SK-N-SH treated with all-trans-retinoic acid at 6 μM for 48 hours (cell line): Measurements from ENCODE around the gene PTRHD1.
A peak's percentile ranks its signal among the peaks of the same experiment; 100 is the strongest.

ENCODE experiments used
- ATAC-seq: fragments of 200-7000 bp; cut with Tn5 transposase; 3 replicates; pipeline ENCODE4 v1.9.1; 2020; ENCODE audit warnings: mild to moderate bottlenecking, moderate library complexity
- ARNTL ChIP-seq: fragments of 450-650 bp; formaldehyde crosslinking; IDR thresholded peaks from 2 replicates; pipeline ENCODE4 v1.5.0; 2020; ENCODE audit warnings: low read depth, mild to moderate bottlenecking, moderate library complexity, borderline replicate concordance
- BACH2 ChIP-seq: fragments of 250-450 bp; sonication (Bioruptor Pico); IDR thresholded peaks from 2 replicates; pipeline ENCODE4 v1.9.0; 2021; ENCODE audit warnings: mild to moderate bottlenecking, borderline replicate concordance
- CREB5 ChIP-seq: fragments of 250-450 bp; sonication (Bioruptor Pico); IDR thresholded peaks from 2 replicates; pipeline ENCODE4 v1.5.1; 2020; ENCODE audit warnings: low read depth, mild to moderate bottlenecking, moderate library complexity
- CSDC2 ChIP-seq: fragments of 250-450 bp; sonication (Bioruptor Pico); IDR thresholded peaks from 2 replicates; pipeline ENCODE4 v1.5.0; 2020; ENCODE audit warnings: mild to moderate bottlenecking, moderate library complexity
- CSRNP3 ChIP-seq: fragments of 250-450 bp; sonication (Bioruptor Pico); IDR thresholded peaks from 2 replicates; pipeline ENCODE4 v1.5.1; 2021; ENCODE audit warnings: mild to moderate bottlenecking, moderate library complexity
- ESRRG ChIP-seq: fragments of 250-450 bp; sonication (Bioruptor Pico); IDR thresholded peaks from 2 replicates; pipeline ENCODE4 v1.6.1; 2021; ENCODE audit warnings: mild to moderate bottlenecking
- GLIS3 ChIP-seq: fragments of 250-450 bp; sonication (Bioruptor Pico); IDR thresholded peaks from 2 replicates; pipeline ENCODE4 v1.5.0; 2020; ENCODE audit warnings: mild to moderate bottlenecking, moderate library complexity
- ISL1 ChIP-seq: fragments of 250-450 bp; sonication (Bioruptor Pico); IDR thresholded peaks from 2 replicates; pipeline ENCODE4 v2.1.2; 2022; ENCODE audit warnings: mild to moderate bottlenecking, moderate library complexity
- OSR1 ChIP-seq: fragments of 250-450 bp; sonication (Bioruptor Pico); IDR thresholded peaks from 2 replicates; pipeline ENCODE4 v1.8.0; 2022; ENCODE audit warnings: moderate library complexity, mild to moderate bottlenecking, inconsistent platforms
- PATZ1 ChIP-seq: fragments of 250-450 bp; sonication (Bioruptor Pico); IDR thresholded peaks from 2 replicates; pipeline ENCODE4 v1.8.0; 2020; ENCODE audit warnings: mild to moderate bottlenecking, moderate library complexity, borderline replicate concordance
- POU6F1 ChIP-seq: fragments of 250-450 bp; sonication (Bioruptor Pico); IDR thresholded peaks from 2 replicates; pipeline ENCODE4 v1.8.0; 2021; ENCODE audit warnings: low read depth, mild to moderate bottlenecking, moderate library complexity, borderline replicate concordance
- PPARA ChIP-seq: fragments of 250-450 bp; sonication (Bioruptor Pico); IDR thresholded peaks from 2 replicates; pipeline ENCODE4 v1.5.0; 2020; ENCODE audit warnings: mild to moderate bottlenecking, borderline replicate concordance
- RARB ChIP-seq: fragments of 250-450 bp; sonication (Bioruptor Pico); IDR thresholded peaks from 2 replicates; pipeline ENCODE4 v1.8.0; 2021; ENCODE audit warnings: mild to moderate bottlenecking, moderate library complexity
- SNAI2 ChIP-seq: fragments of 250-450 bp; sonication (Bioruptor Pico); IDR thresholded peaks from 2 replicates; pipeline ENCODE4 v1.5.0; 2020; ENCODE audit warnings: mild to moderate bottlenecking, moderate library complexity
- TCF4 ChIP-seq: fragments of 250-450 bp; sonication (Bioruptor Pico); IDR thresholded peaks from 2 replicates; pipeline ENCODE4 v1.8.0; 2021; ENCODE audit warnings: mild to moderate bottlenecking, moderate library complexity, borderline replicate concordance
- TOX ChIP-seq: fragments of 250-450 bp; sonication (Bioruptor Pico); IDR thresholded peaks from 2 replicates; pipeline ENCODE4 v1.8.0; 2021; ENCODE audit warnings: mild to moderate bottlenecking, moderate library complexity, borderline replicate concordance
- TSHZ2 ChIP-seq: fragments of 250-450 bp; sonication (Bioruptor Pico); IDR thresholded peaks from 2 replicates; pipeline ENCODE4 v1.5.0; 2020; ENCODE audit warnings: mild to moderate bottlenecking, moderate library complexity
- ZC3H10 ChIP-seq: fragments of 250-450 bp; sonication (Bioruptor Pico); IDR thresholded peaks from 2 replicates; pipeline ENCODE4 v1.5.1; 2021; ENCODE audit warnings: mild to moderate bottlenecking, moderate library complexity
- ZFP3 ChIP-seq: fragments of 250-450 bp; sonication (Bioruptor Pico); IDR thresholded peaks from 2 replicates; pipeline ENCODE4 v1.5.0; 2020; ENCODE audit warnings: mild to moderate bottlenecking, moderate library complexity
- ZFP30 ChIP-seq: fragments of 450-650 bp; formaldehyde crosslinking; IDR thresholded peaks from 2 replicates; pipeline ENCODE4 v1.5.0; 2022; ENCODE audit warnings: mild to moderate bottlenecking, moderate library complexity
- ZNF565 ChIP-seq: fragments of 450-650 bp; formaldehyde crosslinking; conservative IDR thresholded peaks from 2 replicates; pipeline ENCODE4 v1.5.0; 2020; ENCODE audit warnings: low read depth, mild to moderate bottlenecking, moderate library complexity
- ZNF70 ChIP-seq: fragments of 450-650 bp; formaldehyde crosslinking; IDR thresholded peaks from 2 replicates; pipeline ENCODE4 v1.5.0; 2020; ENCODE audit warnings: mild to moderate bottlenecking, moderate library complexity
- ZNF8 ChIP-seq: fragments of 450-650 bp; formaldehyde crosslinking; IDR thresholded peaks from 2 replicates; pipeline ENCODE4 v1.5.0; 2020; ENCODE audit warnings: mild to moderate bottlenecking, moderate library complexity

The PTRHD1 gene

GRCh38 chr2:24792874-24793760 is at the start of gene PTRHD1, which contains the start of gene CENPO:
PTRHD1 (minus strand) TSS chr2:24793391; CDS start chr2:24793377, 14 bp downstream.
CENPO (plus strand) TSS chr2:24793425; CDS start chr2:24793920, 495 bp downstream.
- no peak for TF ChIP-seq ARNTL (CRISPR knock-in tag)
- peak; percentile 49 for TF ChIP-seq TSHZ2 (CRISPR knock-in tag)
- TF ChIP-seq TOX, result no peak
- TF ChIP-seq ZNF8 (CRISPR knock-in tag), result no peak
- TF ChIP-seq TCF4 (CRISPR knock-in tag), result no peak
- TF ChIP-seq CSDC2 (CRISPR knock-in tag), result no peak
- TF ChIP-seq ZFP30 (CRISPR knock-in tag), result 0 out of 2 replicates have a peak, but pooled peaks have one; percentile 41
- TF ChIP-seq CREB5, result no peak
- 0 out of 2 replicates have a peak, but pooled peaks have one; percentile 62 for TF ChIP-seq PPARA (CRISPR knock-in tag)
- TF ChIP-seq PATZ1 (CRISPR knock-in tag), result peak; percentile 25; the same call in 1 of the 2 replicates
- no peak for TF ChIP-seq BACH2
- 0 out of 2 replicates have a peak, but pooled peaks have one; percentile 19 for TF ChIP-seq GLIS3 (CRISPR knock-in tag)
- TF ChIP-seq SNAI2 (CRISPR knock-in tag), result peak; percentile 41; the same call in 1 of the 2 replicates
- TF ChIP-seq OSR1 (CRISPR knock-in tag), result no peak
- TF ChIP-seq RARB, result no peak
- no peak for TF ChIP-seq ESRRG (CRISPR knock-in tag)
- no peak for TF ChIP-seq ZNF565 (CRISPR knock-in tag)
- TF ChIP-seq ISL1 (CRISPR knock-in tag), result no peak
- TF ChIP-seq ZC3H10 (CRISPR knock-in tag), result no peak
- no peak for TF ChIP-seq CSRNP3 (CRISPR knock-in tag)
- no peak for TF ChIP-seq POU6F1
- peak; percentile 14; the same call in 1 of the 2 replicates for TF ChIP-seq ZNF70 (CRISPR knock-in tag)
- peak; percentile 40; the same call in 1 of the 2 replicates for TF ChIP-seq ZFP3 (CRISPR knock-in tag)
- peak; percentile 96 for ATAC-seq
